GM18511 (cell line): ENCODE results near the gene LILRB3.
"Not testable (repeated sequence)": the region's sequence is repeated elsewhere in the genome, so short reads cannot be mapped to it uniquely, and the experiment has no call there.

Experiments
- ATAC-seq: cut with Tn5 transposase; IDR thresholded peaks from one replicate; pipeline ENCODE4 v1.9.1; 2021; ENCODE audit warnings: mild to moderate bottlenecking, moderate library complexity; ENCODE audit not compliant: unreplicated experiment

The LILRB3 gene

DNA sequence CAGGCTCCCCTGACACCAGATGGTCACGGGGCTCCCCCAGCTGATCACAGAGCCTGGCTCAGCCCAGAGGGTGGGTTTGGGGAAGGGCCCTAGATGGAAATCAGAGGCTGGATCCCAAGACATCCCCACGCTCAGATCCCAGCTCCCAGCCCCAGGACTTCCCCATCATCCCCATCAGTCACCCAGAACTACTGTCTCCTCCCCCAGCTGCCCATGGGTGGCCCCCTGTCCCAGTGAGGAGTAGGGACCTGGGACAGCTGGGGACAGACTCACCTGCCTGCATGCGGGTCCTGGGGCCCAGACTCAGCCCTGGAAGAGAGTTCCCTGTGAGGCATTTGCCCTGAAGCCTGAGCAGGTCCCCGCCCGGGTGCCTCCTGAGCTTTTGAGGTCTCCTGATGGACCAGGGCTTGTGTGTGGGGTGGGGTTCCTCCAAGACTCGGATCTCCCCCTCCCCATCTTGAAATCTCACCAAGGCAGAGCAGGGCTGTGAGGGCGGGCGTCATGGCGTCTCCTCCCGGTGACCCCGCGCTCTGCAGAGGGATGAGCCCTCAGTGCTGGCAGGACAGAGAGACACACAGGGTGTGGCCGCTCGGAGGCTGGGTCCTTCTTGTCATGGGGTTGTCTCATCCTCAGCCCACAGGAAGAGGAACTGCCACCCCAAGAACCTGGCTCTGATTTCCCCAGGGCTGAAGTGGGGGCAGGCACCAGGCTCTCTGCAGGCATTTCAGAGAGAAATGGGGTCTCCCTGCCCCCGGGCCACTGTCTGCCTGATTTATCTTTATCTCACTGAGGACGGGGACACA is at the start of gene LILRB3:
Gene LILRB3, minus strand, starts transcription at position 534 of the 803 bp plus-strand sequence. Its CDS starts 31 bp downstream, at position 503.
- not testable (repeated sequence) for ATAC-seq

- ATAC-seq, result not testable (repeated sequence)
Measured at GRCh38 chr19:54272181-54272580, 49.4 kb upstream of the LILRB3 start.

DNA sequence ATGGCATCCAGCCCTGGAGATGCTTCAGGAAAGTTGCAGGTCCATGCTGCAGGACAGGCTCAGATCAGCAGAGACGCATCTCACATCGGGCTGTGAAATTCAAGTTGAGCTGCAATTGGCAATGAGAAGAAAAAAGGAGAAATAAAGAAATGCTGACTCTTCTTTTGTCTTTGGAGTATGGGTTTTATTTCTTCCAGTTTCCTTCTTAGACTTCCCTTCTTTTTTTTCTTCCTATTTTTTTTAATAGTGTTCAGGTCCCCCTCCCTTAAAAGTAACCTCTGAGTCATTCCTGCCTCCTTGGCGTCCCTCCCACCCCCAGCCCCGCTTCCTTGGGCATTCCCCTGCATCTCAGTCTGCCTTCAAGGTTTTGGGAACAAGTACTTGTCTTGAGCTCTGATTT is 48.8 kb upstream of the LILRB3 start:
- not testable (repeated sequence) for ATAC-seq

DNA sequence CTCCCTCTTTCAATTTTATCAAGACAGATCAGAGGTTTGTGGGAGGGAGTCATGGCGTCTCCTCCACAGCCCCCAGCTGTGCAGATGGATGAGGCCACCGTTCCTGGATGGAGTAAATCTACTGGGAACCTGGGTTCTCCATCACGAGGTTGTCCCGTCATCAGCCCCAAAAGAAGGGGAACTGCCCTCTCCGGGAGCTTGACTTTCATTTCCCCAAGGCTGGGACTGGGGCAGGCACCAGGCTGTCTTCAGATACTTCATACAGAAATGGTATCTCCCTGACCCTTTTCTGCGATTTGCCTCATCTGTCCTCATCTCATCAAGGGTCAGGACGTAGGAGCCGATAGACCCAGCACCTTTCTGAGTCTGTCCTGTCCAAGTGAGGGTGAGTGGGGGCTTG is 48.3 kb upstream of the LILRB3 start:
- ATAC-seq, result no peak

GRCh38 chr19:54268936-54269335 is 46.1 kb upstream of the LILRB3 start:
- no peak for ATAC-seq

- no peak for ATAC-seq
Measured at GRCh38 chr19:54266133-54266532, 43.3 kb upstream of the LILRB3 start.

DNA sequence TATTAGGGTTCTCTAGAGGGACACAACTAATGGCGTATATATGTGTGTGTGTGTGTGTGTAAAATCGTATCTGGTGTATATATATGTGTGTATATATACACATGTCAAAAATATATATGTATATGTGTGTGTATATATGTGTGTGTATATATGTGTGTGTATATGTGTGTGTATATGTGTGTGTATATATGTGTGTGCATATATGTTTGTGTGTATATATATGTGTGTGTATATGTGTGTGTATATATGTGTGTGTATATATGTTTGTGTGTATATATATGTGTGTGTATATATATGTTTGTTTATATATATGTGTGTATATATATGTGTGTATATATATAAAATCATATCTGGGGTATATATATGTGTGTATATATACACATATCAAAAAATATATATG is 39.7 kb upstream of the LILRB3 start:
- ATAC-seq, result no peak

DNA sequence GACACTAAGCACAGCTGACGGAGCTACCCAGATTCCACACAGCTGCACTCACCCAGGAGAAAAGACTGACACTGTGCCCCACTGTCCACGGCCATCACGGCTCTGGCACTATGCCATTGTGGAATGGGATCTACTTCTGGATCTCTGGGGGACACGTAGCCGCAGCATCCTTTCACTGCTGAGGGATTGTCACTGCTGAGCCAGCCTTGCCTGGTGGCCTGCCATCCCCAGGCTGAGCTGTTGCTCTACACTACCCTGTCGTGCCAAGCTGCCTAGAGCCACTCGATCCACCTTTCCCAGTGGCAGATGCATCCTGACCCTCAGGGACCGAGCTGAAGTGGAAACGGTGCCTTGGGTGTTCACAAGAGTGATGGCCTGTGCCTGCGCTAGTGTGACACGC is 39.3 kb upstream of the LILRB3 start:
- no peak for ATAC-seq

GRCh38 chr19:54257116-54257480 is 34.3 kb upstream of the LILRB3 start, which contains the start of gene LILRB5:
Gene LILRB5 (minus strand): TSS chr19:54257273. CDS start chr19:54257193, 80 bp downstream.
- no peak for ATAC-seq

DNA sequence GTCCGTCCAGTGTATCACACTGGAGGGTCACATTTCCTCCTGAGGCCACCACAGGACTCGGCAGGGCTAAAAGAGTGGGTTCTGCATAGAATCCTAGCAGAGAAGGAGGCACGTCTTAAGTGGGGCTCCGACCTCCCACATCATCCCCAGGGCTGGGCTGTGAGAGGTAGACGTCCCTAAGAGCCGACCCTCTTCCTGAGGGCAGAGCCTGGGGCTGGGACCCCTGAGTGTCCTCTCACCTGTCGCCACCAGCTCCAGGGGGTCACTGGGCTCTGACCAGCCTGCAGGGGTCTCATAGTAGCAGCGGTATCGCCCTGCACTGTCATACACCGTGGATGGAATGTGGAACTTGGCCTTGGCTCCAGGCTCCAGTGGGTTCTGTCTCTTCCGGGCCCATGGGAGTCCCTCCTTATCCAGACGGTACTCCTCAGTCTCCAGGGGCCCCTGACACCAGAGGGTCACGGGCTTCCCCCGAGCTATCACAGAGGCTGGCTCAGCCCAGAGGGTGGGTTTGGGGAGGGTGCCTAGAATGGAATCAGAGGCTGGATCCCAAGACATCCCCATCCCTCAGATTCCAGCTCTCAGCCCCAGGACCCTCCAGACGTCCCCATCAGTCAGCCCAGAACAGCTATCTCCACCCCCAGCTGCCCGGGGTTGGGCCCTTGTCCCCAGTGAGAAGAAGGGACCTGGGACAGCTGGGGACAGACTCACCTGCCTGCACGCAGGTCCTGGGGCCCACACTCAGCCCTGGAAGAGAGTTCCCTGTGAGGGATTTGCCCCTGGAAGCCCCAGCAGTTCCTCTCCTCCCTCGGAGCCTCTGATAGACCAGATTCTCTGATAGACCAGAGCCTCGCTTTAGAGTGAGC is 33.7 kb upstream of the LILRB3 start:
- no peak for ATAC-seq

DNA sequence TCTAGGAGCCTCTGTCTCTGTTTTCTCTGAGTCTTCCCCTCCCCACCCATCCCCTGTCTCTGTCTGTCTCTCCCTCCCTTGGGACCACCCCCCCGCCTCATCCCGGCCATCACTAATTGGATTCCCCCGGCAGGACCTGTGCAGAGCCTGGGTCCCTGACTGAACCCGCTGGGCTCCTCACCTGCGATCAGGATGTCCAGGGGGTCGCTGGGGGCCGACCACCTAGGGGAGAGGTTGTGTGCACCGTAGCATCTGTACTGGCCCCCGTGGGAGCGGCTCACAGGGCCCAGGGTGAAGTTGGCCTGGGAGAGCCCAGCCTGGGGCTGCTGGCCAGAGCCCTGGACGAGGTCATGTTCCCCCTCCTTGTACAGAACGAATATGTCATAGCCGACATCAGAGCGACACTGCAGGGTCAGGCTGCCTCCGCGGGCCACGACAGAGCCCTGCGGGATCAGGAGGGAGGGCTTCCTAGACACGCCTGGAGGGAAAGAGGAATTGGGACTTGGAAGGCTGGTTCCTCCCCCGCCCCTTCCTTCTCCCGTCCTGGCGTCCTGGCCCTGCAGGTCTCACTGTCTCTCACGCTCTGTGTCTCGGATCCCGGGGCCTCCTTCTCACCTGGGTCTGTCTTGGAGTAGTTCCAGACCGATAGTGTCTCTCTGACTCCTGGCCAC is 32.4 kb upstream of the LILRB3 start:
- ATAC-seq, result no peak

- no peak for ATAC-seq
Measured at GRCh38 chr19:54254195-54254906, 31.5 kb upstream of the LILRB3 start.

- no peak for ATAC-seq
Measured at GRCh38 chr19:54253331-54254194, 30.8 kb upstream of the LILRB3 start.

DNA sequence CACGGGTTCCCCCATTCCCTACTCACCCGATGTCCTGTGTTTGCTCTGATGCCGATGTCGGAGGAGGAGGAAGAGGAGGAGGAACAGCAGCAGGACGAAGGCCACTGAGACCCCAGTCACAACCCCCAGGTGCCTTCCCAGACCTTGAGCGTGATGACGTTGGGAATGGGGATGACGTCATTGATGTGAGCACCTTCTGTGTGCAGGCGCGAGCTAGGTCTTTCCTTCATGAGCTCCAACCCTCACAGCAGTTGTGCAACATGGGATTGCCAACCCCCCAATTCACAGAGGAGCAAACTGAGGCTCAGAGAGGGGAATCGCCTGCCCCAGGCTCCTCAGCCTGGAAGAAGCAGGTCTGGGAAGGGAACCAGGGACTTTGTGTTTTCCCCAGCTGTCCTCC is 30.0 kb upstream of the LILRB3 start:
- no peak for ATAC-seq

GRCh38 chr19:54252243-54252642 is 29.4 kb upstream of the LILRB3 start:
- no peak for ATAC-seq

DNA sequence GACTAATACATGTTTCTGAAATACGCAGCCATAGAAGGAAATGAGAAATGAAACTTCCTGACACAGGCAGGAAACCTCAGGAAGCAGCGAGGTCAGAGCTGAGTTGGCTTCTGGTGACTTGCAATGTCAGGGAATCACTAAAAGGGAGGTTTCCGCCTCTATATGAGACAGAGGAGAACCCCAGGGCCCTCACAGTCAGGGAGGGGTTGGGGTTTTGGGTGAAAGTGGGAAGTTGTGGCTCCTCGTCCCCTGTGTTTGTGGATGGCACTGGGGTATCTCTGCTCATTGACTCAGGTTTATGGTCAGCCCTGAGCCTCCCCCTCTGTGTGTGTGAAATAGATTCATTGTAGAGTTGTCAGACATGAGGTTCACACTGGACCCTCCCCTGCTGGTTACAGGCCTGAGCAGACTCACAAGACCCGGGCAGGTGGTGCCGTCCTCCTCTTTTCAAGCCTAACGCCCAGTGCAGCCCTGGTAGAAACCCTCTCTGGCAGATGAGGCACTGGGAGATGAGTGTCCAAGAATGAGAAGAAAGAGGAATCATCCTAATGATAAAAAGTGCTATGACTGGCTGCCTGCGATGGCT is 25.3 kb upstream of the LILRB3 start:
- ATAC-seq, result no peak

GRCh38 chr19:54247106-54247930 is 24.5 kb upstream of the LILRB3 start:
- ATAC-seq, result no peak

- no peak for ATAC-seq
Measured at GRCh38 chr19:54245936-54246335, 23.1 kb upstream of the LILRB3 start.

DNA sequence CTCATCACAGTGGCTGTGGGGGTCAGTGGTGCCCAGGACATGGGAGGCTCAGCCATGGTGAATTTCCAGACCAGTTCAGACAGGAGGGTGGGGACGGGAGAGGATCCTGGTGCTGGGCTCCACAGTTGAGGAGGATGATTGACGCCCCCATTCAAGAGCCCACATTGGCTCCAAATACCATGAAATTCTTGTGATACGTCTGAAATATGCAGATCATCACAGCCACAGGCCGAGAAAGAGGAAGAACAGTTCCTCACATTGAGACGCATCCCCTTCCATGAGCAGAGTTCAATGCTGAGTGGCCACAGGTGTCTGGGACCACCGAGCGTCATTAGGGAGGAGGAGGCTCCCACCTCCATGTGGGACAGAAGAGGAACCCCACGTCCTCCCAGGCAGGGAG is 21.0 kb upstream of the LILRB3 start:
- not testable (repeated sequence) for ATAC-seq
